ENCODE data around the gene KREMEN1.

The KREMEN1 gene

DNA sequence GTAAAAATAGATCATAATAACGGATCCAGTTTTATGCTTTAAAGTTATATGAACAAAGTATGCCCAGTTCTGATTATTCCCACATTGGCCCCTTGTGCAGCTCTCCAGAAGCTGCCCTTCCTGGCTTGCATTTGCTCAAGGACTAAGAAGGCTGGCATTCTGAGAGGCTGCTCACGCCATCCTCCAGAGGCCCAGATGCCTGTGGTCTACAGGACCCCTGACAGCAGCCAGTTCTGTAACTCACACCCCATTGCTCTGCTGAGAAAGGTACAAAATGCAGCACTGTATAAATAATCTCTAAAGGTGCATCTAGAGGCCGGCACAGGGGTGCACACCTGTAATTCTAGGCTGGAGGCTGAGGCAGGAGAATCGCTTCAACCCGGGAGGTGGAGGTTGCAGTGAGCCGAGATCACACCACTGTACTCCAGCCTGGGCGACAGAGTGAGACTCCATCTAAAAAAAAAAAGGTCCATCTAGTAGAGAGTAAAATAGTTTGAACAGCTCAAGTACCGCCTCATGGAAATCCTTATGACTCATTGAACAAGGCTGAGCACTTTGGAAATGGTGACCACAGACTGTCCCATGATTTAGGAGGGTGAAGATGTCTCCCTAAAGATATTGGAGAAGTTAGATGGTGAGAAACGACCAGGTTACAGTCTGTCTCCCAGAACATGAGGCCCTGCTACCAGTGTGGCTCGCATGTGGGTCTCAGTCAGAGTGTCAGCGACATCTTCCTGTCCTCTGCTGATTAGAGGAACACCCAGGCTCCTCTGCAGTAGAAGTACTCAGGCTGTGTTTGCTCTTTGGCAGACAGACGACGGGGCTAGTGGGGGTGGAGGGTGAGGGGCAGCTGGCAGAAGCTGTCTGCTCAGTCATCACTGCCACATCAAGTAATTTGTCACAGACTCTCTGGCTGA, 56.3 kb downstream of the KREMEN1 start:
- no peak for DNase-seq (ENCODE audit: low read depth in 4 of 4, low spot score in 1 of 4)

DNA sequence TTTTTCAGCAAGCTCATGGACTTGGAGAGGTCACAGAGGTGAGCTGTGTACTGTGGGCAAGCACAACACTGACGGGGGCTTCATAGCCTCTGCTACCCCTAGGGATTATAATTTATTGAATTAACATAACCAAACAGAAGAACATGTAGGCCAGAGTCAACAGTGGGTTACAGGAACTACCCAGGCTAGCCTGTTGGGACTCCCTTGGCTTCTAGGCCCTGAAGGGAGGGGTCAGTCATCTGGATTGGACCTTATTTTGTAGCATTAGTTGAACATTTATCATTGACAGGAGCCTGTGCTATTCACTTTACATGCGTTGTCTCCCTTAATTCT, 56.9 kb downstream of the KREMEN1 start:
- no peak for DNase-seq (ENCODE audit: low read depth in 4 of 4, low spot score in 1 of 4)

GRCh38 chr22:29130476-29130875, 57.6 kb downstream of the KREMEN1 start:
- no peak for DNase-seq (ENCODE audit: low read depth in 4 of 4, low spot score in 1 of 4)

GRCh38 chr22:29133603-29134133, 60.8 kb downstream of the KREMEN1 start:
- no peak for DNase-seq (ENCODE audit: low read depth in 4 of 4, low spot score in 1 of 4)

- no peak for DNase-seq (ENCODE audit: low read depth in 4 of 4, low spot score in 1 of 4)
Measured at GRCh38 chr22:29134448-29134847, 61.6 kb downstream of the KREMEN1 start.

DNA sequence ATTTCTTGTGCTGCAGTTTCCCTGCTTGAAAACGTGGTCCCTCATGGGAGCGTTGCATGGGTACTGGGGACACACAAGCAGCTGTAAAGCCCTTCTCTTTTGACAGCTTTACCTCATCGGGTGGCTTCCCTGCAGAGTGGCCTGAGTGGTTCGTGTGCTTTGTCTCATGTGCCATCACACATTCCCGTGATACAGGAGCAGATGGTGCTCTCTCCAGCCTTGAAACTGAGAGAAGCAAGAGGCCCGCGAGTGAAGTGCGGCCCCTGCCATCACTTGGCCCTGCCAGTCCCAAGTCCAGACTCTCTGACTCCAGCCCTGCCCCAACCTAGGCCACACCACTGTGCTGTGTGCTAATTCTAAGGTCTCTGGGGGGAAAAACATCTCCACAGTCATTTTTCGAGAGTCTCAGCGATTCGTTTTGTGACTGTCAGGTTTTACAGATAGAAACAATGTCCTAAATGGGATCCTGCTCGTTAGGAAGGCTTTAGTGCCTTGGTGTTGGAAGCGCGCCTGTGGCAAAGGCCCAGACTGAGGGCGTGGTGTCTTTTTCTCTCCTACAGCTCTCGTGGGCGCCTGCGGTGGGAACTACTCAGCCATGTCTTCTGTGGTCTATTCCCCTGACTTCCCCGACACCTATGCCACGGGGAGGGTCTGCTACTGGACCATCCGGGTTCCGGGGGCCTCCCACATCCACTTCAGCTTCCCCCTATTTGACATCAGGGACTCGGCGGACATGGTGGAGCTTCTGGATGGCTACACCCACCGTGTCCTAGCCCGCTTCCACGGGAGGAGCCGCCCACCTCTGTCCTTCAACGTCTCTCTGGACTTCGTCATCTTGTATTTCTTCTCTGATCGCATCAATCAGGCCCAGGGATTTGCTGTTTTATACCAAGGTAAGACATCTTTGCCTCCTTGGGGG, 64.2 kb downstream of the KREMEN1 start:
- no peak for DNase-seq (ENCODE audit: low read depth in 4 of 4, low spot score in 1 of 4)

GRCh38 chr22:29138556-29139305, 65.9 kb downstream of the KREMEN1 start:
- no peak for DNase-seq (ENCODE audit: low read depth in 4 of 4, low spot score in 1 of 4)

GRCh38 chr22:29139965-29140782, 67.3 kb downstream of the KREMEN1 start:
- no peak for DNase-seq (ENCODE audit: low read depth in 4 of 4, low spot score in 1 of 4)

GRCh38 chr22:29141078-29141688, 68.3 kb downstream of the KREMEN1 start:
- no peak for DNase-seq (ENCODE audit: low read depth in 4 of 4, low spot score in 1 of 4)

- DNase-seq (ENCODE audit: low read depth in 4 of 4, low spot score in 1 of 4) = no peak
Measured at GRCh38 chr22:29142116-29142515, 69.3 kb downstream of the KREMEN1 start.

DNA sequence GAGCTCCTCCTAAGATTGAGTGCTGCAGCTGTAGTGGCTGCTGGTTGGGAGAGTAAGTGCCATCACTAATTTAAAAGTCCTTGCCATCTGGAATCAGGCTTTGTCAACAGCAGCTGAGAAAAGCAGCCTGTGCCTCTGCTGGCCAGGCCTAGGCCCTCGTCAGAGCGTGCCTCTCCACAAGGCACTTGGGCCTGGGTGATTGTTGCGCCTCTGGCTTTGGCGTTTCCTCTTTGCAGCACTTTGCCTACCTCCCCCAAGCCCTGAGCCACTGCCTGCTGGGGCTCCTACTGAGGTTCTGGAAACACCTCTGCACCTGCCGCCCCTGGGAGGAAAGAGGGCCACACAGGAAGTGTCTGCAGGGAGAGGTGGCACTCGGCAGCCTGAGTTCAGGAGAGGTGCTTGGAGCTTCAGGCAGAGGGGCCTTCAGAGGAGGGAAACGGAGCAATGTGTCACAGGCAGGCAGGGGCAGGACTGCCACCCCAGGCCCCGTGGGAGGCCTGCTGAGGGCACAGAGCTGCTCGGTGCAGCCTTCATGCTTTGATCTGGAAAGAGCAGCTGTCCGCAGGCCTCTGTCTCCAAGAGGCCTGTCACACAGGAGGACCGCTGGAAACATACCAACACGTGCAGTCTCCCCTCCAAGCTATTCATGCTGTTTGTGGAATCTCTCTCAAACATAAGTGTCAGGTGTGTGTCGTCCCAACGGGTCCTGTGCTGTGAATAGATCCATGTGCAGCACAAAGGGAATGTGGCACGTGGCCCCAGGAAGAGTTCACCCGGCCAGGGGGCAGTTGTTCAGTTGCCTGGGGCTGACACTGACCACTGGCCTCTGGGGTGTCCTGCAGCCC, 71.3 kb downstream of the KREMEN1 start:
- DNase-seq (ENCODE audit: low read depth in 4 of 4, low spot score in 1 of 4) = no peak

DNA sequence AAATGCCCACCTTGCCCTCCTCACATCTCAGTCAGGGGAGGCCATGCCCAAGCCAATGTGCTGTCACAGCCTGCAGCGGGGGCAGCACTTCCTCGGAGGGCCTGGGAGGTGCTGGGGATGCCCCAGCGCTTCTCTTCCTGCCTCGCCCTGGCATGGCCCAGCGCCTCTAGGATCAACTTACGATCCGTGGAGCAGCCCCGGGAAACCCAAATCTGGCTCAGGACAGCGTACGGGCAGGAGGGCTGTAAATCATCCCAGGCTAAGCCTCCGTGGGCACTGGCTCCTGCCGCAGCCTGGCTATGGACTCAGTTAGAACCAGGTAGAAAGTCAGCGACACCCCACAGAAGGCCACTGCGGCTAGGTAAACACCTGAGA, 71.9 kb downstream of the KREMEN1 start:
- no peak for DNase-seq (ENCODE audit: low read depth in 4 of 4, low spot score in 1 of 4)

DNA sequence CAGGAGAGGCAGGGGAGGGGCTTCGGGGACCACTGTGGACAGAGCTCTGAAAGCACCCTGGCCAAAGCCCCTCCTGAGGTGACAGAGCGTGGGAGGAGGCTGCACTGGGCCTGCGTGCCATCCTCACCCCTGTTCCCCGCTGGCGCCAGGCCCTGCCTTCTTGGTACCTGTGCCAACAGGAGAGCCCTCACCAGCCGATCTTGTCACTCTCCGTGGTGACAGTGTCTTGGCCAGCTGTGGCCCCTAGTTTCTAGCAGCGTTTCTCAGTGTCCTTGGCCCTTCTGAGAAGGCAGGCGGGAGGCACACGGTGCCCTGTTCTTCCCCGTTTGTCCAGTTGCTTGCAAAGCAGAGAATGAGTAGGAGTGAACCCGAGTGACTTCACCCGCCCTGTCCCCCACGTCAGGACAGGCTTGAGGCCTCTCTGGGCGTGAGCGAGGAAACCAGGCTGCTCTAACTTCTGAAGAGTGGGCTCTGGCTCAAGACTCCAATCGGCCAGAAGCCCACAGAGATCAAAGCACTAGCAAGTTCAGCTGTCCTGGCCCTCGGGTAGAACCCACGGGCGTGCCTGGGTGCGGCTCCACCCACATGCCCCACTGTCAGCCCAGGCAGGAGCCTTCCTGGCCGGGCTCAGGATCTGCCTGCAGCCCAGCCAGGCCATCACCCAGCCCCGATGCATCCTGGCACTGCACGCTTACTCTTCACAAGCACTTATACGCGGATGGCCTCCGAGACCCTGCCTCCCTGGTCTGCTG, 72.7 kb downstream of the KREMEN1 start:
- no peak for DNase-seq (ENCODE audit: low read depth in 4 of 4, low spot score in 1 of 4)

GRCh38 chr22:29146091-29146560, 73.3 kb downstream of the KREMEN1 start:
- DNase-seq (ENCODE audit: low read depth in 4 of 4, low spot score in 1 of 4) = no peak

DNA sequence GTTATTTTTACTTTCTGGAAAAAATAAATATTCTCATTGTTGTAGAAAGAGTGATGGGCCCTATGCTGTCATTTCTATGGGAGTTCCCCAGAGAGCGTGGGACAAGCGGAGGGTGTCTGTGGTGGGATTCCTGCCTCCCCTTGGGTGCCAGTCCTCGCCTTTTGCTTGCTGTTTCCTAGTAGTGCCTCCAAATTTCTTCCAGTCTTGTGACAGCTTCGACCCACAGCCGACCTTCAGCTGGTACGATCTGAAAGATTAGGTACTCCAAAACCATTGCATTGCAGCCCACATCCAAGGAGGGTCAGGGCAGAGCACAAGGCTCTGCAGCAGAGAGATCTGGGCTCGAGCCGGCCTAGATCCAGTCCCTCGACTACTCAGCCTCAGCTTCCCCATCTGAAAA, 73.9 kb downstream of the KREMEN1 start:
- DNase-seq (ENCODE audit: low read depth in 4 of 4, low spot score in 1 of 4) = no peak

DNA sequence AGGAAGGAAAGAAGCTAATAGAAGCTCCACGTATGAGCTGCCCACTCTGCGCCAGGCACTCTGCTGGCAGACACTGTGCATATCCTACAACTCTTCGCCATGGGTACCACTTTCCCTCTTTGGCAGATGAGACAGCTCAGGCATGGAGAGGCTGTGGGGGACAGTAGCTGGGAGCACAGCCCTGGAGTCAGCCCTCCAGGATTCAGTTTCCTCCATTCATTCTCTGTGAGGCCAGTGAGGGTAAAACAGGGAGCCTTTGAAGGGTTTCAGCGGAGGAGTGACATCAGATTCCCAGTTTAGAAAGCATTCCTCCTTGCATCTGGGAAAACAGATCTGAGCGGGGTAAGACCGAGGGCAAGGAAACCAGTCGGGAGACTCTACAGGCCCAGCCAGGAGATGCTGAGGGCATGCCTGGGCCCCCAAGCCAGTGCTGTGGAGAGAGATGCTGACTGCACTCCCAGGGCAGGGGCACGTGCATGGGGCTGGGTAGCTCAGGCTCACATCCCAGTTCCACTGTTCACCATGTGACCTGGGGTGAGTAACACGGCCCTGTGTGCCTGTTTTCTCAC, 74.6 kb downstream of the KREMEN1 start:
- no peak for DNase-seq (ENCODE audit: low read depth in 4 of 4, low spot score in 1 of 4)

GRCh38 chr22:29148036-29148435, 75.2 kb downstream of the KREMEN1 start:
- no peak for DNase-seq (ENCODE audit: low read depth in 4 of 4, low spot score in 1 of 4)

DNA sequence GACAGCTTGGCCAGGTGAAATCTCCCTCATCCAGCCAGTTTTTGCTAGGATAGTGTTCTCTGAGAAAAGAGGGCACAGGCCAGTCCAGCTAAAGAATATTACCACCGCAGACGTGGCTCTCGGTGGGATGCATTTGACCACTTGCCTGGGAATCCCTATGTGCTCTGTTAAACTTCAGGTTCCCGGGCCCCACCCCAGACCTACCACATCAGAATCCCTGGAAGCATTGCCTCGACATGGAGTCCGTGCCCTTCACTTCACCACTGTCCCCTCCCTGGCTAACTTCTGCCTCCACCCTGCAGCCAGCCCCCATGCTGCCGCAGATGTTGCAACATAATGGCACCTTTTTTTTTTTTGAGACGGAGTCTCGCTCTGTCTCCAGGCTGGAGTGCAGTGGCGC, 76.0 kb downstream of the KREMEN1 start:
- no peak for DNase-seq (ENCODE audit: low read depth in 4 of 4, low spot score in 1 of 4)

Measured in stimulated activated CD4-positive, alpha-beta T cell treated with anti-CD3 and anti-CD28 coated beads, Interleukin-1b, Interleukin-23, amount 100 ng/mL, for 24 hours (primary cell).